Cortex of kidney (tissue), 1 donor: ENCODE measurements around the gene ODF4.
"Not testable (repeated sequence)": the region's sequence is repeated elsewhere in the genome, so short reads cannot be mapped to it uniquely, and the experiment has no call there.

Source experiments
- DNase-seq: peaks from one replicate; lab custom pipeline; 2025; lab: John Stamatoyannopoulos, UW

Gene ODF4

DNA sequence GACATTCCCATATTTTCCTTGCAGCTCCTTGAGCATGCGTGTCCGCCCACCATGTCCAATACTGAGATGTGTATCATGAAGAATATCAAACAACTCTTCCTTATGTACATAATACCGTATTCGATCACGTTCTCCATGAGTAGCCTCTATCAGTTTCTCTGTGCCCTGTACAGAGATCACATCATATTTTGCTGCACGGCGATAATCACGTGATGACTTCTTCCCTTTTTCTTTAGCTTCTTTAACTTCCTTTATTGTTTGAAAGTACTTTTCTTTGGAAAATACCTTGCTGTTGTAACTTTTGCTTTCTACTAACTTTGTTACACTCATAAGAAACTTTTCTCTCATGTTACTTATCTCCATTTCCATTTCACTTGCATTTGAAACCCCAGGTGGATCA is 30.3 kb downstream of the ODF4 start:
- DNase-seq = no peak

DNA sequence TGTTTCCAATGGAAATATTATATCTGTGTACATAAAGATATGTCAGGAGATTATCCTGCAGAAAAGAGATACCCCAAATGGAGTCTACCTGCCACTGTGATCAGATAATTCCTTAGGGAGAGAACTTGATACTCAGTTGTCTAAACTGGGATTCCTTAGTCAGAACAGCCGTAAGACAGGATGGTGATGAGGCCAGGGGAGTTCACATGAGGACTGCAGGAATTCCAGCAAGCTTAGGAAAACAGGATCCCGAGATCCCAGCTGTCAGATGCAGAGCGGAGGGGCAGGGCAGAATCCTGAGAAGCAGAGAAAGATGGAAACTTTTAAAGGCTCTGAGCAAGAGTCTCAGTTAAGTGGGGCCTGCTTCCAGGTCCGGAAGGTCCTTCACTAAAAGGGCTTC is 32.1 kb downstream of the ODF4 start:
- no peak for DNase-seq

DNA sequence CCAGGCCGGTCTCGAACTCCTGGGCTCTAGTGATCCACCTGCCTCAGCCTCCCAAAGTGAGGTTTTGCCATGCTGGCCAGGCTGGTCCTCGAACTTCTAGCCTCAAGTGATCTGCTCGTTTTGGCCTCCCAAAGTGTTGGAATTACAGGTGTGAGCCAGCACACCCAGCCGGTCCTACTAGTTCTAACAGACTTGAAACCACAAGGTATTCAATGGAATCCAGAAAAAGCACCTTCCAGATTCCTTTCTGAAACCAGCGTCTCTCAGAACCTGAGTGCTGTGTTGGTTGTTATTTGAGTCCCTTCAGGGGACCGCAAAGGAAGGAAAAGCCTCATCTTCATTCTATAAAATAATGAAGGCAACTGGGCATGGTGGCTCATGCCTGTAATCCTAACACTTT is 32.8 kb downstream of the ODF4 start:
- no peak for DNase-seq

DNA sequence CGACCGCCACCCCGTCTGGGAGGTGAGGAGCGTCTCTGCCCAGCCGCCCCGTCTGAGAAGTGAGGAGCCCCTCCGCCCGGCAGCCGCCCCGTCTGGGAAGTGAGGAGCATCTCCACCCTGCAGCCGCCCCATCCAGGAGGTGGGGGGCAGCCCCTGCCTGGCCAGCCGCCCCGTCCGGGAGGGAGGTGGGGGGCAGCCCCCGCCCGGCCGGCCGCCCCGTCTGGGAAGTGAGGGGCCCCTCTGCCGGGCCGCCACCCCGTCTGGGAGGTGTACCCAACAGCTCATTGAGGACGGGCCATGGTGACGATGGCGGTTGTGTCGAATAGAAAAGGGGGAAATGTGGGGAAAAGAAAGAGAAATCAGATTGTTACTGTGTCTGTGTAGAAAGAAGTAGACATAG is 34.2 kb downstream of the ODF4 start:
- not testable (repeated sequence) for DNase-seq

DNA sequence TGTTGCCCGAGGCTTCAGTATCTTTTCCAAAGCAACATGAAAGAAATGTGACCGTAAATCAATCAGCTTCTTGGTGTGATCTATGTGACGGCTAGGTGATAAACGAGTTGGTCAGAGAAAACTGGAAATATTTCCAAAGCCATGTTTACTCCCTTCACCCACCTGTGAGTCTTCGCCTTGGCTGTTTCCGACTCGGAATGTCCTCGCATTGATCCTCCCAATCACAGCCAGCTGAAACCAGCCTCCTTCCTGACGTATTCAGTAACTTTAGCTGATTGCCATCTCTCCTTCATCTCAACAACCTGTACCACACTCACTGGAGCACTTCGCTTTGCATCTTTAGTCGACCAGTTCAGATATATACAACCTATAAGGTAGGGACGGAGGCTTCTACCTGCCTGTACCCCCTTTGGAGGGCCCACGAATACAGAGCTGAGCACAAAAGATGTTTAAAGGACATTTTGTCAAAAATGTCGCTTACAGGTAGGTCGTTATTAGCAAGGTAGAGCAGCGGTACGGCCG is 36.2 kb downstream of the ODF4 start:
- no peak for DNase-seq

DNA sequence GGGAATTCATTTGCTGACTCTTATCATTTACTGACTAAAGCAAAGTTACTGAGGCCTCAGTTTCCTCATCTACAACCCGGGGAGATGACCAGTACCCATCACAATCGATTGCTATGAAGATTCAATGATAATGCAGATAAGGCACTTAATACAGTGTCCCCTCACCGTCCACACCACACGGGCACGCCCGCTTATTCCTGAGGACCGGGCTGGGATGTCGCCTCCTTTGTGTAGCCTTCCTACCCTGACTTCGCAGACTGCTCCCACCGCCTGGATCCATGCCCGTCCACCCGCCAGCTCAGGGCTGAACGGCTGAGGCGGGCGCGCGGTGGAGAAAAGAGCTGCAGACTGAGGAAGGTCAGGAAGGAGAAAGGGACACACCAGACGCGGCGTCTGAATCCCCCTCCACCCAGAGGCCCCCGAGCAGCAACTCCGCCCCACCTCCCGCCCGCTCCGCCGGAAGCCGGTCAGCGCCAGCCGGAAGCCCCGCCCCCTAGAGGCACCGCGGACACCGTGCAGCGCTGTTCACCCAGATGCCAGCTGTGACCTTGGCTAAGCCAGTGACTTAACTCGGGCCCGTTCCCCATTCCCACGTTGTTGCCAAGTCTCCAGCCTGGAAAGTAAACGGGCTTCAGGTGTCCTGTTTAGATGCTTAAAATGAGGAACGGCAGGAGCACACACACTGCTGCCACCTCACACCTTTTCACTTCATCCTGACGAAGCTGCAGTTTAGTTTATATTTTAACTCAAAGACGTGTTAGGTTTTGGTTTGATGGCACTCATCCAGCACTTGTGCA is 36.8 kb downstream of the ODF4 start, which contains the start of gene KRABD2:
KRABD2 (minus strand) TSS at position 434 of the 797 bp plus-strand sequence.
- peak; percentile 63 for DNase-seq

DNA sequence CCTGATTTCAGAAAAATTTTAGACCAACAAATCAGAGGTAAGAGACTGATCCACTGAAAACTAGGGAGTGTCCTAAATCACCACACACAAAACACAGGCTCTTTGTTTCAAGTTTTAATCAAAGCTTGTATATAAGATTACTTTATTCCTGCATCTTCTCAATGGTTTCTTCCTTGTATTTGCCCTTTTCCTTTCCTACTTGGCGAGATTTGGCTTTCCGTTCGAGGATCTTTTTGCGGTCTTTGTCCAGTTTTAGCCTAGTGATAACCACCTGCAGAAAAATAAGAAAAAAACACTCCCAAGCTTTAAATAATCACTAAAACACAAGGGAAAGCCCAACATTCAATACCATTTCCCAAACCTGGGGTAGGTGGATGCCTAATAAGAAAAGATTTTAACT is 37.8 kb downstream of the ODF4 start:
- DNase-seq = no peak

DNA sequence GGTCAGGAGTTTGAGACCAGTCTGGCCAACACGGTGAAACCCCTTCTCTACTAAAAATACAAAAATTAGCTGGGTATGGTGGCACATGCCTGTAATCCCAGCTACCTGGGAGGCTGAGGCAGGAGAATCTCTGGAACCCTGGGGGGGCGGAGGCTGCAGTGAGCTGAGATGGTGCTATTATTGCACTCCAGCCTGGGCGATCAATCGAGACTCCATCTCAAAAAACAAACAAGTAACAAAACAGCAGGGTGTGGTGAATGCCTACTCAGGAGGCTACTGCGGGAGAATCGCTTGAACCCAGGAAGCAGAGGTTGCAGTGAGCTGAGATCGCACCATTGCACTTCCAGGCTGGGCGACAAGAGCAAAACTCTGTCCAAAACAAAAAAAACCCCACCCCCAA is 38.5 kb downstream of the ODF4 start:
- DNase-seq = not testable (repeated sequence)

DNA sequence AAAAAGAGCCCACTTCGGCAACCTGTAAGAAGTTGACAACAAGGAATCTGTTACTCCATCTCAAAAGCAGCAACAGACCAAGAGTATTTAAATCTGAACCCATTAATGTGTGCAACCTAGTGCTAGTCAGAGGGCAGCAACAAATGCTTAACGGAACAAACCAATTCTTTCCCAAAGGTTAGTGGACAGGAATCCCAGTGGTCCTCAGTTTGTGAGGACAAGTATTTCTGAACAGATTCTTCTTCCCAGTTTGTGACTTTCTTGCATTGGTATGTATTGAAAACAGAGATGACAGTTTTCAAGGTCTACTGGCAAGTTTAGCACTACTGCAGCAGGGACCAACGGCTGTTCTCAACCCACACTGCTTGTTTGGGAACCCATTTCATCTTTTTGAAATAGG is 40.4 kb downstream of the ODF4 start:
- DNase-seq = no peak

DNA sequence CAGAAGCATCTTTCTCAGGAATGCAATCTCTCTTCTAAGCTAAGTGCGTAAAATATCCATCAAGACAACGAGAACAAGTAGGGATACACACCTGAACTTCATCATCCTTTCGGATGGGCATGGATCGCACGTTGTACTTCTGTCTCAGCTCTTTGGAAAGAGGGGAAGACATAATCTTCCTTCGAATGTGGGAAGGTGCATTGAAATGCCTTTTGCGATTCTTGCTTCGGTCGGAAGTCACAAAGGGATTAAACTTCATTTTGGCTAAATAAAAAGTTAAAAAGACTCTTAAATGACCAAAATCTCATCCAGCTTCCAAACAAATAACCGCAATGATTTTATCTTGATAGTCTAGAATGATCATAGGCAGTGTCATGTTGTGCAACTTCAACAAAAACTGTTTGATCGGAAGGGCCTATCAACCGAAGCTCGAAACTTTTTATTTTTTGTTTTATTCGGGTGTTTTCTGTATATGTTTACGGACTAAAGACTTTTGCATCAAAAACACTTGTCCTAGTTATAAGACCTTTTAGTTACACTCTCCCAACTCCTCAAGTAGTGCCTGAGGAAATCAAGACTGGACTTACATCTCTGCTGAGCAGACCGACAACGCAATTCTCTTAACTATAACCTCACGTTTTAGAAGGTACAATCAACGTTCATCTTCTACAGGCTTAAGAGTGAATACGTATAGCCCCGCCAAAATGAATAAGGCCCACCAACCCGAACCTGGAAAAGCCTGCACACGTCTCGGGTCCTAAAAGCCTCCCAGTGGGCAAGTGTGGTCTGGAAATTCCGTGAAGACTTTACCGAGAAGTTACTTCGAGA is 42.6 kb downstream of the ODF4 start:
- DNase-seq = no peak

DNA sequence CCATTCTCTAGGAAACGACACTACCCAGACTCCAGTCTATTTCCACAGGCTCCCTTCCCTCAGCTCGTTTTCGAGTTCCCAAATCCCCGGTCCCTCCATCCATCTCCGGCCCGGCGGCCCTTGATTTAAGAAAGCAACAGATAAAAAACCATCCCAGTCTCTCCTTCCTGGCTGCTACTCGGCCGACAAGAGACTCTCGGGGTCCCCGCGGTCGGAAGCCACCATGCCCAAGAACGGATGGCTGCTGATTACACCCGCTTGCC is 43.2 kb downstream of the ODF4 start:
- no peak for DNase-seq

DNA sequence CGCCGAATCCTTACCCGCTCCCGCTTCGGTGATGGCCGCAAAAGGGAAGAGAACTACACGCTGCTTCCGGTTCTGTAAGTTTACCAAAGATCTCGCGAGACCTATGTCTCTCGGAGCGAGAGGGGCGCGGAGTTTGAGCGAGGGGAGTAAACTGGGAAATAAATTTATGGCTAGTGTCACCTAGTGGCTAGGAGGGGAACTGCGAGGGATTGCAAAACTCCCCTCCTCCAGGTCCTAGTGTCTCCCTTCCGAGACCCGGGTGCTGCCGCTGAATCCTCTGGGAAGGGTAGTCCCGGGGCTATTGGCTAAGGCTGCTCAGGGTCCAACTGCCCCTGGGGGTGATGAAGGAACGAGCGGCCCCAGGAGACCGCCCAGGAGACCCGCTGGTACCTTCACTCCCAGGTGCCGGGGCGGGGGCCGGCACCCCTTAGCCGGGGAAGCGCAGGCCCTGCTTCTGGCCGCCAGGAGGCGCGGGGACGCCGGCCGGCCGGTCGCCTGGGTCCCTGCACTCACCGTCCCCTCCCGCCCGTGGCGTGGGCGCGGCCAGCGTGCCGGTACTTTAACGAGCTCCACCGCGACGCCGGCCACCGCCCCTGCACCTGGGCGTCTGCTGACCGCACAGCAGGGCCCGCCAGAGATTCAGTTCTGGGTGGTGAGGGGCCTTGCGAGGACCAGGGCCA is 43.6 kb downstream of the ODF4 start, which contains the start of gene RPL26:
RPL26 (minus strand) TSS at position 51 of the 680 bp plus-strand sequence. CDS start 883 bp downstream, outside the sequence.
- DNase-seq = no peak

DNA sequence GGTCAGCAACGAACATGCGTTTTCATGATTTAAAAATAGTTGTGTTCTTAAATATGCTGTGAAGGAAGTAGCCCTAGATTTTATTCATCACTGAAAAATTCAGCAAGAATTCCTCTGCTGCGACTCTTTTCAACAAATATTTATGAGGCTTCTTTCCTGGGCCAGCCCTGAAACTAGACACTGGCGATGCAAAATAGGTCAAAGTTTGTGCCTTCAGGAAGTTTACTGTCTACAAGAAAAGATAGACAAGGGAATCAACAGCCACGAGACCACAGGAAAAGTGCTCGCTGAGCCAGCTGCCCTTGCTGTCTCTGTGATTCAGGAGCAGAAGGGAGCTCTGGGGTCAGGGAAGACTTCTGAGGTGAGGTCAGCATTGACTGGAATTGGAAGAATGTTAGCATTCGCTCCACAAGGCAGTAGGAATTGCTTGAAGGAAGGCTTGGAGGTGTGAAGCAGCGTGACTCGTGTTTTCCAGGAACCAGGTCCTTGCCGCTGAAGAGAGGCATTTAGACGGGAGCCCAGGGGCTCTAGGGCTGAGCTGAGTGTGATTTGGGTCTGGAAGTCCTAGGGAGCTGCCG is 45.2 kb downstream of the ODF4 start:
- no peak for DNase-seq

DNA sequence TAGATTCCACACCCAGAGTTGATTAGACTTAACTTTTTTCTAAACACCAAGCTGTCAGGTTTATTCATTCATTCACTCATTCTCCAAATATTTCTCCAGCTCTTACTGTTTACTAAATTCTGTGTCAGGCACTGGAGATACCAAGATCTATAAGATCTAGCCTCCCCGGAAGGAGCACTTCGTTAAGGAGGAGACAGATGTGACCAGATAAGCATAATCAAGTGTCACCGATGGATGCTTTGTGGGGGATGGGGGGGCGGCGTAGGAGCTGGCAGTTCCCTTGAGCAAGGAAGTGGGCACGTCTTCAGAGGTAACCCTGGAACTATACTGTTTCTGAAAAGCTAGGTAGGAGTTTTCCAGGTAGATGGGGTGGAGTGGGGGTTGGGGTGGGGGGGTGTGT is 47.2 kb downstream of the ODF4 start:
- no peak for DNase-seq

DNA sequence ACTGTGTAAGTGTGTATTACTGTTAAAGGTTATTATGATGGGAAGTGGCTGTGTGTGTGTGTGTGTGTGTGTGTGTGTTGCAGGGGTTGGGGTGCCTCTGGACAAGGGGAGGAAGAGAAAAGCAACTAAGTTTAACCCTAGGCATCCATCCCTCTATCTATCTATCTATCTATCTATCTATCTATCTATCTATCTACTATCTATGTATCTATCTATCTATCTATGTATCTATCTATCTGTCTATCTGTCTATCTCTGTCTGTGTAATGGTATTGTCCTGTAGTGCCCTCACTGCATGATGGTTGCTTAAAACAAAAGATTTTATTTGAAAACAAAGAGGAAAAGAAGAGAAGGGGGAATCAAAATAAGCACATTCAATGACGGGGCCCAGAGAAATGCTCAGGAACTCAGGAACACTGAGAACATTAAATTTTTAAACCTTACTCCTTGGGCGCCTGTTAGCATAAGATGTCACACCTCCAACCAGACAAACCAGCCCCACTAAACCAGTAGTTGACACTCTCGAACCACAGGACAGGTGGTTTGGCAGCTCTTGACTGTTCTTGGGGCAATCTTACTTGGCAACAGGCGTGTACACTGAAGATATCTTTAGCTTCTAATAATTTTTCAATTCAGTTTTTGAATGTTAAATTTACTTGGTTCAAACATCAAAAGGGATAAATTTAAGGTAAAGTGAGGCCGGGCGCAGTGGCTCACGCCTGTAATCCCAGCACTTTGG is 48.4 kb downstream of the ODF4 start:
- no peak for DNase-seq

DNA sequence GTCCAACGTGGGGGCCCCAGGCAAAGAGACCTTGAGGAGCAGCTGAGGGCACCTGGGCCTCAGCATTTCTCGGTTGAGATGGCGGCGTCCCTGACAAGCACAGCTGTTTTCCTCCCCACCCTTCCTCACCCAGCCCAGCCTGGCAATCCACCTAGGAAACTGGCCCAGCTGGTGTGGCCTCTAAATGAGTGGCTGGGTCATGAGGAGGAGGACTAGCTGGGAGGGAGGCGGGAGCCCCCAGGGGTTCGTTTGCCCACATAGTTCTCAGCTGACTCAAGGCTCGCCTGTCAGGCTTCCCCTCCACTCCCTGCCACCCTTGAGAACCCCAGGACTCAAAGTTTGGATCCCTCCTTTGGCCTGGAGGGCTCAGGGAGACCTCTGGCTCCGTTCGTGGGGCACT is 52.1 kb downstream of the ODF4 start:
- no peak for DNase-seq

DNA sequence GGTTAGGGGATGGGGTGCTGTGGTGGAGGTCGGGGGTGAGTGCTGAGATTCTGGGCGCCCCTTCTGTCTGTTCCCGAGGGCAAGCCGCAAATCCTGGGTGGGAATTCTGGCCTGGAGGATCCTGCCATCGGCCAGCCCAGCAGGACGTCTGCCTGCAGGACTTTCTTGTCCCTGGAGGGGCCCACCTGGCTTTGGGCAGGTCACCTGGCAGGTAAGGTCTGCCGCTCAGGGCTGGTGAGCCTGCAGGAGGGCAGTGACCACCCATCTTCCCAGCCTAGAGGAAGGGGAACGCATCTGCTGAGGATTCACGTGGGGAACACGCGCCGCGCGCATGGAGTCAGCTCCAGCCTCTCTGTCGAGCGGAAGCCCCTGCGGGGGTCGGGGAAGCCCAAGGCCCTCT is 52.6 kb downstream of the ODF4 start:
- no peak for DNase-seq

DNA sequence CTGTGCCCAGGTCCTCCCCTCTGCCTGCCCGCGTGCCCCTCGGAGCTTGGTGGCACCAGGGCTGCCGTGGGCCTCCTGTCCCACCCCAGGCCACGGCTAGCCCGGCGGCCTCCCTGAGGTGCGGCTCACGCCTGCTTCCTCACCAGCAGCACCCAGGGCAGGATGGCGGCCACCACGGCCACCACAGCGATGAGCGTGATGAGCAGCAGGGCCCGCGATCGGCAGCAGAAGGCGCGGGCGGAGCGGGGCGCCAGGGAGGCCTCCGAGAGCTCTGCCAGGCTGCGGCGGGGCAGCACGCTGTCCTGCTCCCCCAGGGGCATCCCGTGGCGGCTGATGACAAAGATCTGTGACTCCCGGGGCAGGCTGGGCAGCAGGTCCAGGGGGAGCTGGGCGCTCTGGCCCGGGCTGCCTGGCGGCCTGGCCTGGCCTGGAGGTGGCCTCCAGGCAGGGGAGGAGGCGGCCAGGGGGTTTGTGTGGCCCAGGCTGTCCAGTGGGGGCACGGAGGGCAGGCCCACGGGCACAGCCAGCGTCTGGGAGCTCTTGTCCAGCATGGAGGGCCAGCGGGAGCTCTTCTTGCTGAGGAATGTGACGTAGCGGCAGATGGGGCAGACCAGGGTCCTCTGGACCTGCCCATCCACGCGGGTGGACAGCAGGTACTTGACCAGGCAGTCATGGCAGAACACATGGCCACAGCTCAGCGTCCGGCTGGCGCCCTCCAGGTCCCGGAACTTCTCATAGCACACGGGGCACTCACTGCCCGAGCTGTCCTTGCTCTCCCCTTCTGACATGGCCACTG is 53.2 kb downstream of the ODF4 start:
- no peak for DNase-seq

DNA sequence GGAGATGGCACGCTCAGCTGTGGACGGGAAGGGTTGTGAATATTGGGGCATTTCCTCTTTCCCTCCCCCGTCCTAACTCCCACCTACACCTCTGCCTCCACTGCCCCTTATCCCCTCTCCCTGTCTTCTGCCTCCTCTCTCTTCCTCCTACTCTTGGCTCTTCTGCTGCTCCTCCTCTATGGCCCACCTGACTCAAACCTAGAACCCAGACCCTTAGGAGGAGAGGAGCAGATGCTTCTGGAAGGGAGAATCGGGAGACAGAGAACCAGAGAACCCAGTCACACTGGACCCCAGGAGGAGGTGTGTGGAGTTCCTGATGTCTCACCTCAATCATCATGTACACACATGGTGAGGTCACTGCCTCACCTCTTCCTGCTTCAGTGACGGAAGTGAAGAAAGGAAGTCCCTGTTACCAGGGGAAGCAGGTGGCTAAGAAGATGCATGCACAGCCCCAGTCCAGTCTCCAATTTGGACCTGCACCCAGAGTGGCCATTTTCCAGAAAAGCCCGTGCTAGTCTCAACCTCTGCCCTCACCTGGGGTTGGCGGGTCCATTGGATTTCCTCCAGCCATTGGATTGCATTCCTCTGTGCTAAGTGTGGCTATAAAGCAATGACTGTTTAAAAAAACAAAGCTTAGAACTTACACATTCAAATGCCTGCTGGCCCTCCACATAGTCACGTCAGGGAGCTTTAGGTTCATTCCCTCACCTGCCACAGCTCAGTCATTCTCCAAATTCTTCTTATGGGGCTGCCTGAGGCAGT is 54.0 kb downstream of the ODF4 start:
- DNase-seq = no peak

DNA sequence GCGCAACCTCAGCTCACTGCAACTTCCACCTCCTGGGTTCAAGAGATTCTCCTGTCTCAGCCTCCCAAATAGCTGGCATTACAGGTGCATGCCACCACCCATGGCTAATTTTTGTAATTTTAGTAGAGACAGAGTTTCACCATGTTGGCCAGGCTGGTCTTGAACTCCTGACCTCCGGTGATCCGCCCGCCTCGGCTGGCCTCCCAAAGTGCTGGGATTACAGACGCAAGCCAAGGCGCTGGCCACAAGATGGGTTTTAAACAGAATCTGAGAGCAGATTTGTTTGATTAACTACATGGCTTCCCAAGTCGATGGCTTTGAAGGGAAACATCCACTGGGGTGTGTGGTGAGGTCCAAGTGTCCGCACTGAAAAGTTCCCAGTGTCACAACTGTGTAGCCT is 54.9 kb downstream of the ODF4 start:
- DNase-seq = not testable (repeated sequence)
